Smooth muscle cell of the umbilical artery (primary cell): ENCODE results near the gene XPO5. TPM values are rescaled to one million over a fixed set of nuclear protein-coding genes. Genes with fewer than 3 reads are reported as not detected.

ENCODE experiments used
- total RNA-seq: library from RNA; depleted of rRNA; stranded (reverse); fragments of >200 nt; gene quantifications from 2 replicates; pipeline ENCODE4 v1.2.3, GENCODE V29; 2014

XPO5 gene
- 25.5 and 40.0 TPM in 2 replicates for total RNA-seq

DNA sequence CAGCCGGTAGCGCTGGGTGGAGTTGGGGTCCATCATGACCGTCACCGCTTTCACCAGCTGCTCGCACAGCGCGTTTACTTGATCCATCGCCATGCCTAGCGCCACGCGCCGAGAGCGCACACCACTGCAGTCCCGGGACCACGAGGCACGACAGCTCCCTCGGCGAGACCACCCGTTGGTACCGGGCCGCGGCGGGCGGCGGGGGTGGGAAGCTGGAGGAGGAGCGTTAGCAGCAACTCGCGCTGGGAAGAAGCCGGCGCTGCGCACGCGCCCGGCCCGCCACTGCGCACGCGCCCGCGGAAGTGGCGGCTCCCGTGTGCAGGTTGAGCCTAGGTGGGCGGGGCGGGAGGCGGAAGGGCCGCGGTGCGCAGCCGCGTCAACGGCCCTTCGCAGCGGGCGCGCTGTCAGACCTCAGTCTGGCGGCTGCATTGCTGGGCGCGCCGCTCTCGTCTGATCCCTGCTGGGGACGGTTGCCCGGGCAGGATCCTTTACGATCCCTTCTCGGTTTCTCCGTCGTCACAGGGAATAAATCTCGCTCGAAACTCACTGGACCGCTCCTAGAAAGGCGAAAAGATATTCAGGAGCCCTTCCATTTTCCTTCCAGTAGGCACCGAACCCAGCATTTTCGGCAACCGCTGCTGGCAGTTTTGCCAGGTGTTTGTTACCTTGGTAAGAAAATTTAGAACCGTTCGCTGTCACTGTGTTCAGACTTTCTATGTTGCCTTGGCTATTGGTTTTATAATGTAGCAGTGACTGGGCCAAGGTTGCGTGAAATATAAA lies at the start of gene XPO5, which contains the start of gene POLH:
Gene XPO5 (minus strand): TSS at position 267 of the 780 bp plus-strand sequence. CDS start 174 bp downstream, at position 93.
Gene POLH (plus strand): TSS at position 414 of the 780 bp plus-strand sequence. CDS start 6,135 bp downstream, outside the sequence.

DNA sequence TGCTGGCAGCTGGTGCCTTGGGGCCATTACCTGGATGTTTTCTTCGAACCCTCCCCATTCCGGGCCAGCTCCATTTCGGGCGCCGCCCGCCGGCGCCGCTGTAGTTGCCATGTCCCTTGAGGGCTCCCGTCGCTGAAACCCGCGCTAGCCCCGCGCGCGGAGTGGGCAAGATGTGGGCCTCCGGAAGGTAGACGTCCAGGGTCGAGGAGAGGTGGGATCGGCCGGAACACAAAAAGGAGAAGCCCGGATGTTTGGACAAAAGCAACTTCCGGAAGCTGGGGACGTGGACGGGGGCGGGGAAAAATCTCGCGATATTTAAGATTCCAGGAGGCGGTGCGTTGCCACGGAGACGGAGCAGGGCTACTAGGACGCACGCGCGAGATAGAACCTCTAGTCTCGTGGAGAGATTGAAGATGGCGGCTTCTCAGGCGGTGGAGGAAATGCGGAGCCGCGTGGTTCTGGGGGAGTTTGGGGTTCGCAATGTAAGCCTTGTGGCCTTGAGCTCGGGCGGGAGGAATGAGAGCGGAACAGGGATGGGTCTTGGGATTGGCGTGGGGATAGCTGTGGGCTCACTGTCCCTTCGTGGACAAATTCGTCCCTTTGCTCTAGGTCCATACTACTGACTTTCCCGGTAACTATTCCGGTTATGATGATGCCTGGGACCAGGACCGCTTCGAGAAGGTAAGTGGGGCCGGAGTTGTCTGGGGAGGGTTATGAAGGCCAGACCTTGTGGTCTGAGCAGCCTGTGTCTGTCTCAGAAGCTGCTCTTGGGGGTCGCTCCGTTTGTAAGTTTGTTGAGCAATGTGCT lies 58.9 kb downstream of the XPO5 start, which contains the start of the genes POLR1C and YIPF3:
Gene POLR1C (plus strand): TSS at position 393 of the 808 bp plus-strand sequence. CDS start 21 bp downstream, at position 414.
Gene YIPF3 (minus strand): TSS at position 230 of the 808 bp plus-strand sequence. CDS start 119 bp downstream, at position 111.

DNA sequence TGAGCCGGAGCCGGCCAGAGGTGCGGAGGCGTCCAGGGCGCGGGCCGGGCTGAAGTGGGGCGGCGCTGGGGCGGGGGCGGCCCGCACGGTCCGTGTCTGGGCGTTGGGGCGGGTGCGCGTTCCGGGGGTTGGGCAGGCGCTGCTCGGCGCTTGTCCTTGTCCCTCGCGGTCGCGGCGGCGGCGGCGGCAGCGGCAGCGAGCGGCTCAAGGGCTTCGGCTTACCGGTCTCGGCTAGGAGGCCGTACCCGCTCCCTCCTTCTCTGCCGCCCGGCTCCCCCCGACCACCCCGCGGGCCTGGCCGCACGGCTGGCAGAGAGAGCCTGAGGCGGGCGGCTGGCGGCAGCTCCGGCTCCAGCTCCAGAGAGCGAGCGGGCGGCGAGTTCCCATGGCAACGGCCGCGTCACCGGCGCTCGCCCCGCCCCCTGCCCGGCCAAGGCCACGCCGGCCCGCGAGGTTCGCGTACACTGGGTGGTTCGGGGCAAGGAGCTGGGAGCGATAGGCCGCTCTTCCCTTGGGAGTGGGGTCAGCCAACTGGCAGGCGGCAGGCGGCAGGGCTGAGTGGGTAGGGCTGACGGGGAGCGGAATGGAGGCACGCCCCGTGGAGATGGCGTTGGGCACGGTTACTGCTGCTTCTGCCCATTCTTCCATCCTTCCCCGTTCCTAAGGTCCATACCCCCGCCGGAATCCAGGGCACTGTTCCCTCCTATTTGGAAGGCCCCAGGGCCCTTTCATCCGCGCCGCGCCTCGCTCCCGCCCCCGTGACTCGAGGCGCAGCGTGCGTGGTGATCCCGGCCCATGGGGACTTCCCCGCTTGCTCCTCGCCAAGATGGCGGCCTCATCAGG lies 65.6 kb downstream of the XPO5 start, which contains the start of gene LRRC73:
Gene LRRC73 (minus strand): TSS at position 363 of the 843 bp plus-strand sequence. CDS start 561 bp downstream, outside the sequence.

DNA sequence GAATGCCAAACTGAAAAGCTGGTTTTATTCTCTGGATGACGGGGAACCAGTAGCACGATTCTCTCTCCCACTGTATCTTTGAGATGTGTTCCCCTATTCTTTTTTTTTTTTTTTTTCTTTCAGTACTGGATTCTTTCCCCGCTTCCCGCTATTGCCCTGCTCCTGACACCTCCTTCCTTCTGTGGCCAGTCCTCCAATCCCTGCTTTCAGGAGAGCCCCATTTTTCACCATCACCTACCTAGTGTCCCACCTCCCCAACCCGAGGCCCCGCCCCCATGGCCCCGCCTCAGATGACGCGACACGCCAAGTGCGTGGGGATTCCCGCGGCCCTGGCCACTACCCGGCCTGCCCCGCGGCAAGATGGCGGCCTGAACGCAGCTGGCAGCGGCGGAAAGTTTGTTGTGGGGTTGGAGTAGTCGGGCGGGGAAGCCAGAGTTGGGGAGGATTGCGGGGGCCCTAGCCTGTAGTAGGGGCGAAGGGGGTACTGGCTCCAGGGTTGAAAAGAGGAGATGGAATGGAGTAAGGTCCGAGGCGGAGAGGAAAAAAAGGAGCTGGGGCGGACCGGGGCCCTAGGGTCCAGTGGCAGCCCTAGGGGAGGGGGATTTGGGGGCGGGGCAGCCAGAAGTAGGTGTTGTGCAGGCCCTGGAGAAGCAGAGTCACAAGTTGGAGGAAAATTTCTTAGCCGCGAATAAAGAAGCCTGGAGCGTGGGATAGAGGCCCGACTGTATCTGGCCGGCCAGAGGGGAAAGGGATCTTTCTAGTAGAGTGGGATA lies 98.4 kb downstream of the XPO5 start, which contains the start of gene TJAP1:
Gene TJAP1 (plus strand): TSS at position 336 of the 773 bp plus-strand sequence. CDS start 21,432 bp downstream, outside the sequence.

Other genes starting within 250 kb of the XPO5 start
- 6.5 and 9.1 TPM in 2 replicates for gene ZNF318, start 206.4 kb downstream of the XPO5 start, total RNA-seq
- 23.2 and 37.5 TPM in 2 replicates for gene ABCC10, start 148.5 kb downstream of the XPO5 start, total RNA-seq
- 0.30 and 1.6 TPM in 2 replicates for gene DLK2, start 120.5 kb downstream of the XPO5 start, total RNA-seq
- gene TJAP1, start 98.5 kb downstream of the XPO5 start, total RNA-seq, result 7.4 and 17.7 TPM in 2 replicates
- 0.30 and 0.46 TPM in 2 replicates for gene LRRC73, start 65.7 kb downstream of the XPO5 start, total RNA-seq
- gene YIPF3, start 59.1 kb downstream of the XPO5 start, total RNA-seq, result 119 and 120 TPM in 2 replicates
- 23.4 and 24.6 TPM in 2 replicates for gene POLR1C, start 58.9 kb downstream of the XPO5 start, total RNA-seq
- 27.6 and 47.4 TPM in 2 replicates for gene POLH, start 147 bp upstream of the XPO5 start, total RNA-seq
- 68.4 and 71.3 TPM in 2 replicates for gene GTPBP2, start 53.2 kb upstream of the XPO5 start, total RNA-seq
- gene MAD2L1BP, start 59.8 kb upstream of the XPO5 start, total RNA-seq, result 33.4 and 38.6 TPM in 2 replicates
- gene RSPH9, start 69.0 kb upstream of the XPO5 start, total RNA-seq, result 0.59 and 0.65 TPM in 2 replicates
- gene MRPS18A, start 111.8 kb upstream of the XPO5 start, total RNA-seq, result 22.0 and 28.2 TPM in 2 replicates
- 390 and 594 TPM in 2 replicates for gene VEGFA, start 194.2 kb upstream of the XPO5 start, total RNA-seq